ENCODE data around the gene HOMER2. TPM values are rescaled to one million over a fixed set of nuclear protein-coding genes. Genes with fewer than 3 reads are reported as not detected.
"Not testable (repeated sequence)": the region's sequence is repeated elsewhere in the genome, so short reads cannot be mapped to it uniquely, and the experiment has no call there.

The HOMER2 gene
- polyA plus RNA-seq, 12 donors = 18.9 to 46.2 (median 32.1) TPM

DNA sequence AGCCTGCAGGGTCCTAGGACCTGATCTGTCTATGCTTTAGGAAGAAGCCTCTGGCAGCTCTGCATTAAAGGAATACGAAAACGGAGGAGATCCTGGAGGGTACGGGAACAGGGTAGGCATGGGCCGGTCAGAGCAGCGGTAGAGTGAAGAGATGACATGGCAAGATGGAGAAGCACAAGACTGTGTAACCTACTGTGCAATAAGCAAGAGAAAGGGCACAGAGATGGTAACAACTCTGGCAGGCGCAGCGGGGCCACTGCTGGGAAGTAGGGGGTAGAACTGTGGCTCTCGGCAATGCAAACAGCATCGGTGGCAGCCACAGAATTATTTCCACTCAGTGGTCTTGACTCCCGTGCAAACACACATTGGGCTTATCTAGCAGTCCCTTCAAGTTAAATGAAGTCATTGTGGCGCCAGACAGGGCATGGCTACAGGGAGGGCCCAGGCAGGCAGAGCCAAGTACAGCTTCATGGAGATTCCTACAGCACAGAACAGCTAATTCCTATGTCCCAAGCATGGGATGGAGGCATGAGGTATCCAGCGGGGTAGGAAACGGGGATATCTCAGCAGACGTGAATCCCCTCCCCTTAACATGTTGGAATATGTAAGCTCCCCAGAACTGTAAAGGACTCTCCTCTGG, 114.3 kb downstream of the HOMER2 start:
- DNase-seq = no peak

DNA sequence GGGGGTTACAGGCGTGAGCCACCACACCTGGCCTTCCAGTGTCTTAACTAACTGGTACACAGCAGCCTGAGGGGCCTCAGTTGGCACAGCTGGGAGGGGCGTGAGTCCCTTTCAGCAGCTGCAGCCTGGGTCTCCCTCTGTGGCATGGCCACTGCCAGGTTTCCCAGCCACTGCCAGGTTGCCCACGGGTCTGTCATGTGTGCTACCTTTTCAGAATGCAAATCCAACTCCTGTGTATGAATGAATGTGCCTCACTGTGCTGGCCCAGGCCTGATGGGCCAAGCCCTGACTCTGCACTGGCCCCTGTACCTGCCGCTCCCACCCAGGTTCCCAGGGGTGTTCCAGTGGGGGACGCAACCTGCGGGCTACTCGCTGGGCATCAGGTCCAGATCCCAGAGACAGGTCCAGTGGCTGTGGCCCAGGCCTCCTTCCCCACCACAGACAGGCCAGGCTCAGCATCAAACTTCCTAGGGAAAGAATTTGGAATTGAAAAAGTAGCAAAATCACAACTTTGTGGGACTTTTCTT, 117.1 kb downstream of the HOMER2 start:
- no peak for DNase-seq

- no peak for DNase-seq
Measured at GRCh38 chr15:82833362-82833682, 119.2 kb downstream of the HOMER2 start.

DNA sequence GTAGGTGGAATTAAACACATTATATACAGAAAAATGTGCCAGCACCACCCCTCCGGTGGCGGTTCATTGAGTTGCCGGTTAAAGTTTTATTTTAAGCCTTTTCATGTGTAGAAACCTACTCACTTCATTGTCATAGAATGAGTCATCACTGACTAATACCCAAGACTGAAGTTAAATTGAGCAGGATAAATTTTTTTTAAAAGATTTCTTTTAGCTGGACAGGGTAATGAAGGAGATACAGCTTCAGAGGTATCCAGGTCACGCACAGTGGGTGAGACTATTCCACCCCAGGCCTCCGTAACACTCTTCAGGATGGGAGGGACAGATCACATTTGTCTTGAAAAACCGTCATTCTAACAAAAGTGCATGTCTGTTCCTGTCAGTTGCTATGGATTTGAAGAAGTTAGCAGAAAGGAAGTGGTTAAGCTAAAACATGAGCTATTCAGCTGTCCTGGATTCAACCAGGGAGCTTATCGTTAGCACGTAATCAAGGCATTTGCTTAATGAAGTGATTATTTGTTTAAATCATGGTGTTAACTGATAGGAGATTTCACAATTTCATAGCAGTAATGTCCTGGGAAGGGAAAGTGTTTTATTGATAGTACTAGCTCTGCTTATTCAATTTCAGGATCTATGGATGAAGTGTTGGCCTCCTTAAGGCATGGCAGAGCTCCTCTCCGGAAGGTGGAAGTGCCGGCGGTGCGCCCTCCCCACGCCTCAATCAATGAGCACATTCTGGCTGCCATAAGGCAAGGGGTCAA, 119.7 kb downstream of the HOMER2 start:
- no peak for DNase-seq

- DNase-seq = no peak
Measured at GRCh38 chr15:82831894-82832600, 120.5 kb downstream of the HOMER2 start.

- no peak for DNase-seq
Measured at GRCh38 chr15:82830427-82831173, 121.9 kb downstream of the HOMER2 start.

- DNase-seq = no peak
Measured at GRCh38 chr15:82829234-82829633, 123.3 kb downstream of the HOMER2 start.

- no peak for DNase-seq
Measured at GRCh38 chr15:82828075-82828474, 124.4 kb downstream of the HOMER2 start.

DNA sequence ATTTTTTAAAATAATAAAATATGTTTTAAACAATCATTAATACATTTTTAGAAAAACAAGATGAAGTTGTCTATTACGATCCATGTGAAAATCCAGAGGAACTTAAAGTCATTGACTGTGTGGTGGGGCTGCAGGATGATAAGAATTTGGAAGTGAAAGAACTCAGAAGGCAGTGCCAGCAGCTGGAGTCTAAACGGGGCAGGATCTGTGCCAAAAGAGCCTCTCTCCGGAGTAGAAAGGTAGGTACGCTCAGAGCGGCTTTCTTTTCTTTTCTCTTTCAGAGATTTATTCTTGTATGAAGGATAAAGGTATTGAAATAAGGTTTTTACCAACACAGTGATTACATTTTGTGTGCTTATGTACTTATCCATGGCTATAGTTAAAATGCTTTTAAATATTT, 129.5 kb downstream of the HOMER2 start:
- DNase-seq = no peak

GRCh38 chr15:82821851-82822250, 130.7 kb downstream of the HOMER2 start:
- not testable (repeated sequence) for DNase-seq

- not testable (repeated sequence) for DNase-seq
Measured at GRCh38 chr15:82821396-82821795, 131.1 kb downstream of the HOMER2 start.

- no peak for DNase-seq
Measured at GRCh38 chr15:82820128-82820527, 132.4 kb downstream of the HOMER2 start.

- DNase-seq = no peak
Measured at GRCh38 chr15:82812994-82813393, 139.5 kb downstream of the HOMER2 start.

- no peak for DNase-seq
Measured at GRCh38 chr15:82810890-82811426, 141.6 kb downstream of the HOMER2 start.

GRCh38 chr15:82810061-82810889, 142.2 kb downstream of the HOMER2 start:
- DNase-seq = peak; percentile 23

DNA sequence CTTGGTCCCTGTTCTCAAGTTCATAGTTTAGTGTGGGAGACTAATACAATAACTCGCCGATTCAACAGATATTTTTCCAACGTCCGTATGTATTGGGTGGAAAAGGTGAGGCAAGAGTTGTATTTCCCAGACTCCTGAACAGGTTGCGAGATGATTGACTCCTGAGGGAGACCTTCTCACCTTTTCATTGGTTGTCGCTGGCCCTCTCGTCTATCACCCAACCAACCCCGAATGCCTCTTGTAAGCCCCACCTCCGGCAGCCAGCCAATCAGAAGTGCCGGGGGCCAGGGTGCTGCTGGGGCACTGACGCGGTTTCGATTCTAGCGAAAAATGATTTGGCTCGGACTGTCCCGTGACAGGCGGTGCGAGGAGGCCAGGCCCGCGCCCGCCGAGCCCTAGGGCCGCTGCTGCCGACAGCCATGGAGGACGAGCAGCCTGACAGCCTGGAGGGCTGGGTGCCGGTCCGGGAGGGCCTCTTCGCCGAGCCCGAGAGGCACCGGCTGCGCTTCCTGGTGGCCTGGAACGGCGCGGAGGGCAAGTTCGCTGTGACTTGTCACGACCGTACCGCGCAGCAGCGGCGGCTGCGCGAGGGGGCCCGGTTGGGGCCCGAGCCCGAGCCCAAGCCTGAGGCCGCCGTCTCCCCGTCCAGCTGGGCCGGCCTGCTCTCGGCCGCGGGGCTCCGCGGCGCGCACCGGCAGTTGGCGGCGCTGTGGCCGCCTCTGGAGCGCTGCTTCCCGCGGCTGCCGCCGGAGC, 143.0 kb downstream of the HOMER2 start, which contains the start of gene WHAMM:
Gene WHAMM (plus strand): TSS at position 321 of the 753 bp plus-strand sequence. CDS start 99 bp downstream, at position 420.
- peak; percentile 98 for DNase-seq

DNA sequence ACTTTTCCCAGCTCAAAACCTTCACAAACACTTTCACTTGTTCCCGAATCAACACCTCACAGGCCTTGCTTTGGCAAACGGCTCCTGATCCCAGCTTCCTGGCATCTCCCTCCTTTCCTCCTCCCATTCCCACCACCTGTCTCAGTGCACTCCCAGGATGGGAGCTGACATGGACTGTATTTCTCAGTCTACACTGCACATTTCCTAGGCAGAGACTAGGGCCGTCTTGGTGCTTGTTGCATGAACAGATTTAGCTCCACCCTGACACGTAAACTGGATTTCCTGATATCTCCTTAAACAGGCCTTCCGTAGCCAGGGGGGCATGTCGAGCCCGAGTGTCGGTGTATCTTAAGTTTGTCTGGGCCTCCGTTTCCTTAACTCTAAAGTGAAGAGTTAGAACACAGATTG, 143.9 kb downstream of the HOMER2 start:
- DNase-seq = no peak

- DNase-seq = no peak
Measured at GRCh38 chr15:82807920-82808633, 144.4 kb downstream of the HOMER2 start.

- peak; percentile 26 for DNase-seq
Measured at GRCh38 chr15:82805994-82806406, 146.5 kb downstream of the HOMER2 start, which contains the start of gene FSD2. FSD2 (minus strand) TSS chr15:82806069; CDS start chr15:82787390, 18,679 bp downstream.

All from muscle of arm (tissue), 12 donors.